ENCODE measurements around the gene ADAMTSL3. TPM values are rescaled to one million over a fixed set of nuclear protein-coding genes. Genes with fewer than 3 reads are reported as not detected.

The ADAMTSL3 gene
- polyA plus RNA-seq, 1 donor = 8.0 TPM

DNA sequence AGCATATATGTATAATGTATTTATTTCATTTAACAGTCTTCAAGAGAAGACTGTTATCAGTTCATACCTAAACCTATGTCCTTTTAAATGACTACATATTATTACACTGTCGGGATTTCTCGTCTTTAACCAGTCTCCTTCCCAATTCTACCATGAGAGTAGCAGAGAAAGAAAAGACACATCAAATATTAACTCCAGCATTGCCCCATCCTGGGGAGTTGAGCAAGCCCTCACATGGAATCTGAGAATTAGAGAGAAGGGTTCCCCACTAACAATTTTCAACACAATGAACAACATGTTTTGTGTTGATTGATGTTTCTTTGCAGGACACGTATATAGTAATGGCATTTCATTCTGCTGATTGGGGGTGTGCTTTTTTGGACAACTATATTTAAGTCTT lies 257.4 kb downstream of the ADAMTSL3 start:
- no peak overlapping the region for H3K27ac ChIP-seq (ENCODE audit: low read length)
- DNase-seq = no peak
- no peaks in the 10 kb centered on the region for H3K36me3 ChIP-seq (ENCODE audit: control insufficient read depth, insufficient read depth, low read length)
- H3K27me3 ChIP-seq (ENCODE audit: control insufficient read depth, insufficient read depth, low read length) = no peaks in the 10 kb centered on the region
- no peaks in the 10 kb centered on the region for H3K9me3 ChIP-seq (ENCODE audit: control insufficient read depth, low read depth, low read length)
- WGBS (ENCODE audit: insufficient coverage, low lambda C conversion rate) = no CpG with 5 or more reads among the region's 3 CpGs
- H3K4me3 ChIP-seq (ENCODE audit: low read length) = no peak overlapping the region
- H3K4me1 ChIP-seq (ENCODE audit: control insufficient read depth, insufficient read depth, low read length) = no peaks in the 10 kb centered on the region

DNA sequence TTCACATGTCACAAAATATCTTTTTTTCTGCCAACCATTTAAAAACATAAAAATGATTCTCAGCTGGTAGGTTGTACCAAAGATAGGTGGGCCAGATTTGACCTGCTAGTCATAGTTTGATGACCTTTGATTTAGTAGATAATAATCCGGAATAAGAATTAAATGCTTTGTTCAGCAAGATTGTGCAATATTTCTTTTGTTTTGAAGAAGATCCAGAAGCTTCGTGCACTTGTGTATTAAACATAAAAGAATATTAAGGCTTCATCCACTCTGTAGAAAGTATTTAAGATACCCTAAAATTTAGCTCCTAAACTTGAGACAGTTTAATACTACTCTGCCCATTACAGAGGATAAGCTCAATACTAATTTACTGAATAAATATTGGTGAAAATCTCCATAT lies 258.4 kb downstream of the ADAMTSL3 start:
- Histone ChIP-seq H3K9me3 (ENCODE audit: control insufficient read depth, low read depth, low read length) (no peaks in the 10 kb centered on the region), H3K4me1 (ENCODE audit: control insufficient read depth, insufficient read depth, low read length) (no peaks in the 10 kb centered on the region), H3K27me3 (ENCODE audit: control insufficient read depth, insufficient read depth, low read length) (no peaks in the 10 kb centered on the region), H3K4me3 (ENCODE audit: low read length) (no peak overlapping the region), H3K27ac (ENCODE audit: low read length) (no peak overlapping the region), H3K36me3 (ENCODE audit: control insufficient read depth, insufficient read depth, low read length) (no peaks in the 10 kb centered on the region)
- 82% methylated on average over 2 of the region's 2 CpGs for WGBS (ENCODE audit: insufficient coverage, low lambda C conversion rate)
- DNase-seq = no peak

DNA sequence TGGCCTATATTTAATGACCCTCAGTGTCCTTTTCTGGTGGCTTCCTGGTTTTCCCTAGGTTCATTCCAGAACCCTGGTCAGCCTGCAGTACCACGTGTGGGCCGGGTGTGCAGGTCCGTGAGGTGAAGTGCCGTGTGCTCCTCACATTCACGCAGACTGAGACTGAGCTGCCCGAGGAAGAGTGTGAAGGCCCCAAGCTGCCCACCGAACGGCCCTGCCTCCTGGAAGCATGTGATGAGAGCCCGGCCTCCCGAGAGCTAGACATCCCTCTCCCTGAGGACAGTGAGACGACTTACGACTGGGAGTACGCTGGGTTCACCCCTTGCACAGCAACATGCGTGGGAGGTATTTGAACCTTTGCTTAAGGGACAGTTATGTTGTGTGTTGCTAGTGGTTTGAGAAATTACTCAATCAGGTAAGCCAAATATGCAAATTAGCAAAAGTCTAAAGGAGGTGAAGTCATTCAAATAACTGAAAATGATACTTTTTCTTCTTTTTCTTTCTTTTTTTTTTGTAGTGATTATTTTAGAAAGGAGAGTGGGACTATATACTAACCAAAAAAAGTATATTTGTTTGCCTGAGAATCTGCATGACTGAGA lies 259.2 kb downstream of the ADAMTSL3 start:
- WGBS (ENCODE audit: insufficient coverage, low lambda C conversion rate) = no CpG with 5 or more reads among the region's 14 CpGs
- Histone ChIP-seq H3K27ac (ENCODE audit: low read length) (no peak overlapping the region), H3K9me3 (ENCODE audit: control insufficient read depth, low read depth, low read length) (no peaks in the 10 kb centered on the region), H3K4me3 (ENCODE audit: low read length) (no peak overlapping the region), H3K4me1 (ENCODE audit: control insufficient read depth, insufficient read depth, low read length) (no peaks in the 10 kb centered on the region), H3K27me3 (ENCODE audit: control insufficient read depth, insufficient read depth, low read length) (no peaks in the 10 kb centered on the region), H3K36me3 (ENCODE audit: control insufficient read depth, insufficient read depth, low read length) (no peaks in the 10 kb centered on the region)
- no peak for DNase-seq

DNA sequence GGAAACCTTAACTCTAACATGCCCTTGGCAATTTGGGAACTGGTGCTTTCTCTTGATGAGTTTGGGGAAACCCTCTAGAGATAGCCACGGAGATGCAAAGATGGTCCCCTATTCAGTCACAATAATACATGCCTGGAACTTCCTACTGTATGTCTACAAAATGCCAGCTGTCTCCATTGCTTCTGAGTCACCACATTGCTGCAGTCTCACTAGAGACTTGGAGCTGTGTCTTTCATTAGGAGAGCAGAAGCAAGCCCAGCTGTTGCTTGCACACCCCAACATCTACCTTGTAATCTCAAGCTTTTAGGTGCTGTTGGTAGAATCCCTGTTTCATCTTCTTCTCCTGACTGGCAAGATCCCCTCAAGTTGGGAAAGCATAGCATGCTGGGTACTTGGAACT lies 261.0 kb downstream of the ADAMTSL3 start:
- WGBS (ENCODE audit: insufficient coverage, low lambda C conversion rate) = no CpG with 5 or more reads among the region's 1 CpG
- Histone ChIP-seq H3K27me3 (ENCODE audit: control insufficient read depth, insufficient read depth, low read length) (no peaks in the 10 kb centered on the region), H3K4me1 (ENCODE audit: control insufficient read depth, insufficient read depth, low read length) (no peaks in the 10 kb centered on the region), H3K36me3 (ENCODE audit: control insufficient read depth, insufficient read depth, low read length) (no peaks in the 10 kb centered on the region), H3K9me3 (ENCODE audit: control insufficient read depth, low read depth, low read length) (no peaks in the 10 kb centered on the region), H3K4me3 (ENCODE audit: low read length) (no peak overlapping the region), H3K27ac (ENCODE audit: low read length) (no peak overlapping the region)
- DNase-seq = no peak

DNA sequence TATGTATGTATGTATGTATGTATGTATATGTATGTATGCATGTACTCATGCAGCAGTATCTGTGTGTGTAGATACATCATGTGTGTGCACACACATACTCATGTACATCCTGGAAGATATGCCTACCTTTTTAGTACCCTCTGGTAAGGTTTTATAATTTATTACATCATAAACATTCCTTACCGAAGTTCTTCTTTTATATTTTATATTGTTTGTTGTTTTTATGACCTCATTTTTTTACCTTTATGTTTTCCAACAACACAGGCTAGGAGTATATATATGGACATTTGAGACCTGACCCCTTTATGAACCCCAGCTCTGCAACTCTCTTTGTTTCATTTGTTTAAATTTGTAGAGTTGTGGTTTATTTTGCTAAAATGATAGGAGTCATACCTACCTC lies 263.5 kb downstream of the ADAMTSL3 start:
- Histone ChIP-seq H3K36me3 (ENCODE audit: control insufficient read depth, insufficient read depth, low read length) (no peaks in the 10 kb centered on the region), H3K4me3 (ENCODE audit: low read length) (no peak overlapping the region), H3K27ac (ENCODE audit: low read length) (no peak overlapping the region), H3K9me3 (ENCODE audit: control insufficient read depth, low read depth, low read length) (no peaks in the 10 kb centered on the region), H3K4me1 (ENCODE audit: control insufficient read depth, insufficient read depth, low read length) (no peaks in the 10 kb centered on the region), H3K27me3 (ENCODE audit: control insufficient read depth, insufficient read depth, low read length) (no peaks in the 10 kb centered on the region)
- no CpG with 5 or more reads among the region's 1 CpG for WGBS (ENCODE audit: insufficient coverage, low lambda C conversion rate)
- no peak for DNase-seq

DNA sequence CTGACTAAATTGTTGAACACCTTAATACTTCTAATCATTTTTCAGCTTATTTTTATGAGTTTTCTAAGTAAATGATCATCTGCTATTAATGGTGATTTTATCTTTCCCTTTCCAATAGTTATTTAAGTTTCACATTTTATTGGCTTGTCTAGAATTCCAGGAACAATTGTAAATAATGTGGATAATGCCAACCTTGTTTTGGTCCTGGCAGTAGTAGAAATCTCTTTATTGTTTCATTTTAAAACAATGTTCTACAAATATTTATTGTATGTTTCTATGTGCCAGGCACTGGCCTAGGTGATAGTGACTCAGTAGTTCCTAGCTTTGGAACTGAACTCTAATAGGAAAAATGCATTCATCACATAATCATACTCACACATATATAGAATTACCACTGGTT lies 264.1 kb downstream of the ADAMTSL3 start:
- Histone ChIP-seq H3K27me3 (ENCODE audit: control insufficient read depth, insufficient read depth, low read length) (no peaks in the 10 kb centered on the region), H3K4me3 (ENCODE audit: low read length) (no peak overlapping the region), H3K4me1 (ENCODE audit: control insufficient read depth, insufficient read depth, low read length) (no peaks in the 10 kb centered on the region), H3K27ac (ENCODE audit: low read length) (no peak overlapping the region), H3K9me3 (ENCODE audit: control insufficient read depth, low read depth, low read length) (no peaks in the 10 kb centered on the region), H3K36me3 (ENCODE audit: control insufficient read depth, insufficient read depth, low read length) (no peaks in the 10 kb centered on the region)
- DNase-seq = no peak

DNA sequence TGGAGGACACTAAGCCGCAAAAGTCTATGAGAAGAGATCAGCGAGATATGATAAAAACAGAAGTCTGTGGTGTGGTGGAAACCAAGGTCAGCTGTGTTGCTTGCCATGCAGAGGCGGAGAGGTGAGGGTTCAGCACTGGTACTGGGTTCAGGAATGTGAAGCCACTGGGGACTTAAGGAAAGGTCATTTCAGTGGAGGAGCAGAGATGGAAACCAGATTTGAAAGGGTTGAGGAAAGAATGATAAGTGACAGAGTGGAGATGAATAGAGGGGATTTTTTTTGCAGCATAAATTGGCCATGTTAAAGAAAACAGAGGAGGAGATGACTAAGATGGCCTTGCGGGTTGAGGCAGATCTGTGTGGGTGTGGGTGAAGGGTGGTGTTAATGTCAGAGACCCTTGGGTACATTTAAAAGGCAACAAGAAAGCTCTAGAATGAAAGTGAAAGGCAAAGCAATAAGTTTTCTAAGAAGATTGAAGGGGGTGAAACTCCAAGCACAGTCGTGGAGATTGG lies 265.5 kb downstream of the ADAMTSL3 start:
- no peaks in the 10 kb centered on the region for H3K27me3 ChIP-seq (ENCODE audit: control insufficient read depth, insufficient read depth, low read length)
- H3K4me1 ChIP-seq (ENCODE audit: control insufficient read depth, insufficient read depth, low read length) = no peaks in the 10 kb centered on the region
- DNase-seq = no peak
- H3K36me3 ChIP-seq (ENCODE audit: control insufficient read depth, insufficient read depth, low read length) = no peaks in the 10 kb centered on the region
- WGBS (ENCODE audit: insufficient coverage, low lambda C conversion rate) = 82% methylated on average over 2 of the region's 5 CpGs
- no peak overlapping the region for H3K27ac ChIP-seq (ENCODE audit: low read length)
- H3K9me3 ChIP-seq (ENCODE audit: control insufficient read depth, low read depth, low read length) = no peaks in the 10 kb centered on the region
- no peak overlapping the region for H3K4me3 ChIP-seq (ENCODE audit: low read length)

DNA sequence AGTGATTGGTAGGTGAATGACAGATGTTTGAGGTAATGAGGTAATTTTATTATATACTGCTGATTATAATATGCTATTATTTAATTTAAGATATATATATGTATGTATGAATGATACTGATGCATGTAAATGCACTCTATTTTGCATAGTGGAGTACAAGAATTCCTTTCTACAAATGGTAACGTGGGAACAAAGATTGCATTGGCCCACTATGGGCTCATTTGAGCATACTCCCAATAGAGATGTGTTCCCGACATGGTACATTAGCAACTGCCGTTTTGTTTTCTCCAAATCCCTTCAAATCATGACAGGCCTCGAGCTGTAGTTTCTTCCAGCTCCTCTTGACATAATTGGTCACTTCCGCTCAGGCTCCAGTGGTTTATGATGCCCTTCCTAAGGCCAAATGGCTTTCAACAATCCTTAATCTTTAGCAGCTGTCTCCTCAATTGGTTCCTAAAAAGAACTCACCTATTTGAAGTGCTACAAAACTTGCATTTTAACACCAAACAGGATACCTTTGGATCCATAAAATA lies 266.1 kb downstream of the ADAMTSL3 start:
- H3K36me3 ChIP-seq (ENCODE audit: control insufficient read depth, insufficient read depth, low read length) = no peaks in the 10 kb centered on the region
- no peak overlapping the region for H3K4me3 ChIP-seq (ENCODE audit: low read length)
- H3K9me3 ChIP-seq (ENCODE audit: control insufficient read depth, low read depth, low read length) = no peaks in the 10 kb centered on the region
- no peaks in the 10 kb centered on the region for H3K4me1 ChIP-seq (ENCODE audit: control insufficient read depth, insufficient read depth, low read length)
- 84% methylated on average over 2 of the region's 5 CpGs for WGBS (ENCODE audit: insufficient coverage, low lambda C conversion rate)
- no peak overlapping the region for H3K27ac ChIP-seq (ENCODE audit: low read length)
- DNase-seq = no peak
- no peaks in the 10 kb centered on the region for H3K27me3 ChIP-seq (ENCODE audit: control insufficient read depth, insufficient read depth, low read length)

DNA sequence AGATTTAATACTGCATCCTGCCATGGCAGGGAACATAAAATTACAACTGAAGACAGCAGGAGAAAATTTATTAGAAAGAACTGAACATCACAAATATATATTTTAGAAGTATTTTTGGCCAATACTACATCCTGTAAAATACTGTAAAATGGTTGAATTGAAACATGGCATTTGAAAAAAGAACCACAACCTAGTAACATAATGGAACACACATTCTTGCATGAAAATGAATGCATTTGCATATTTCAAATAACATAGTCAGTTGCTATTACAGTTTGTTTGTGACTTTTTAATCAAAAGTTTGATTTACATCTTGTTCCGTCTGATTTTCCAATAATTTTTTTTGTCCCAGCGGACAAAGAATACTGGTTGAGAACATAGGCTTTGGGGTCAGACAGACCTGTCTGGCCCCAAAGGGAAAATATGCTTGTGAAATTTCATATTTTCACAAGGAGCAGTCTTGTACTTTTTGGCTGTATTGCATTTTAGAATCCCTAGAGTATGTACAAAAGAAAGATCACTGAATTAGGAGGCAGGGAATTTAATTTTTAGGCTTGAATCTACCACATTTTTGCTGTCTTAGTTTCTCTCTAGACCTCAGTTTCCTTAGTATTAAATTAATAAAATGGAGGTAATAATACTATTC lies 268.8 kb downstream of the ADAMTSL3 start:
- Histone ChIP-seq H3K36me3 (ENCODE audit: control insufficient read depth, insufficient read depth, low read length) (no peaks in the 10 kb centered on the region), H3K4me3 (ENCODE audit: low read length) (no peak overlapping the region), H3K27me3 (ENCODE audit: control insufficient read depth, insufficient read depth, low read length) (no peaks in the 10 kb centered on the region), H3K27ac (ENCODE audit: low read length) (no peak overlapping the region), H3K4me1 (ENCODE audit: control insufficient read depth, insufficient read depth, low read length) (no peaks in the 10 kb centered on the region), H3K9me3 (ENCODE audit: control insufficient read depth, low read depth, low read length) (no peaks in the 10 kb centered on the region)
- no peak for DNase-seq
- WGBS (ENCODE audit: insufficient coverage, low lambda C conversion rate) = 100% methylated on average over 2 of the region's 2 CpGs

DNA sequence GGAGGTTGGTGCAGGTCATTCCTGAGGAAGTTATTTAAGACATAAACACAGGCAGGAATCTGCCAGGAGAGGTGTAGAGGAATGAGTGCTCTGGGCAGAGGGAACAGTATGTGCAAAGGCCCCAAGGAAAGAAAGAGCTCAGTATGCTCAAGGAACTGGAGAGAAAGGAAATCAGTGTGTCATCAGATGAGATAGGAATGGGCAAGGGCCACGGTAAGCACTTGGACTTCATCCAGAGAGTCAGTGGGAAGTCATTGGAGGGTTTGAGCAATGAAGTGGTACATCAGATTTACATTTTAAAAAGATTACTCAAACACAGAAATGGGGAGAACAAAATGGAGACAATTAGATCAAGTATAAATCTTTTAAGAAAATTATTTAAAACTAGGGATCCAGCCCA lies 272.2 kb downstream of the ADAMTSL3 start:
- Histone ChIP-seq H3K36me3 (ENCODE audit: control insufficient read depth, insufficient read depth, low read length) (no peaks in the 10 kb centered on the region), H3K4me3 (ENCODE audit: low read length) (no peak overlapping the region), H3K4me1 (ENCODE audit: control insufficient read depth, insufficient read depth, low read length) (peaks cover 2% of the 10 kb centered on the region), H3K9me3 (ENCODE audit: control insufficient read depth, low read depth, low read length) (no peaks in the 10 kb centered on the region), H3K27me3 (ENCODE audit: control insufficient read depth, insufficient read depth, low read length) (no peaks in the 10 kb centered on the region), H3K27ac (ENCODE audit: low read length) (no peak overlapping the region)
- WGBS (ENCODE audit: insufficient coverage, low lambda C conversion rate) = 20% methylated on average over 1 of the region's 1 CpG
- DNase-seq = no peak
